Pulmonary artery endothelial cell (primary cell): ENCODE measurements around the gene ZGRF1. TPM values are rescaled to one million over a fixed set of nuclear protein-coding genes. Genes with fewer than 3 reads are reported as not detected.
A peak's percentile ranks its signal among the peaks of the same experiment; 100 is the strongest.
"Not testable (repeated sequence)": the region's sequence is repeated elsewhere in the genome, so short reads cannot be mapped to it uniquely, and the experiment has no call there.

ENCODE experiments used
- DNase-seq: peaks from one replicate; pipeline ENCODE4 v3.0.0-alpha.2; 2011; ENCODE audit warnings: low read depth, low spot score
- total RNA-seq: library from RNA; depleted of rRNA; stranded (reverse); fragments of >200 nt; gene quantifications from 2 replicates; pipeline ENCODE4 v1.2.3, GENCODE V29; 2014

Gene ZGRF1
- total RNA-seq: 10.1 and 15.8 TPM in 2 replicates

DNA sequence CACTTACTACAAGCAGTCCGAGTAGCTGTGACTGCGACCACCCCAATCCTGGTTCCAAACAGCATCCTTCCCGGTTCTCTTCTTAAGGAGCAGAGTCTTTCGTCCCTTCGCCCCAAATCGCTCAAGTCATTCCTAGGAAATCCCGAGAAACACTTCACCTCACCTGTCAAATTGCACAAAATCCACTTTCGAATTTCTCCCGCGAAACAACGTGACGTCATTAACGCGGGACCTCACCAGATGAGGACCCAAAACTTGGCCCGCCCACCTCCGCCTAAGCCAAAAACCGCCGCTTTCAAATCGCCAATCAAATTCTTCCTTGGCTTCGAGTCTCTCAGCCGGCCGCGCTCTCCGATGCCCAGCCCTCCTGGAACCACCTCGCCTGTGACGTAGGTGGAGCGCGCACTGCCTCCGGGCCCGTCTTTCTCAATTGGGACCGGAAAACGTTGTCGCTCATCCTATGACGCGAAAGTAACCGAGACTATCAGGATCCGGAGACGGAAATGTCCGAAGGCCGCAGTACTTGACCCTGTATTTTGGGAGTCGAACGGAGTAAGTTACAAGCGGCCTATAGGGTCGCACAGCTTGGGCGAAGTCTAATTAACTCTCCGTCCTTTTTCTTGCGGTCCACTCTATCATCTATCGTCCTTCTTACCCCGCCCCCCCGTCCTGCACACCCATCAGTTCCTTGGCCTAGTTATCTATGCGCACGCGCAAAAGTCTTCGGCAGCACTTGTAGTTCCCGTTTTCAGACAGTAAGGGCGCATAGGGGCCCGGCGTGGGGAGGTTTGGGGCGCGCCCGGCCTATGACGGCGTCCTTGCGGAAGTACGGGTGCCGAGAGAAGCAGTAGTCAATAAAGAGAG is at the start of gene ZGRF1, which contains the start of gene LARP7:
Gene ZGRF1, minus strand, starts transcription at position 222 of the 864 bp plus-strand sequence. CDS start 3,733 bp downstream, outside the sequence.
Gene LARP7, plus strand, starts transcription at position 456 of the 864 bp plus-strand sequence. CDS start 7,527 bp downstream, outside the sequence.
- peak; percentile 97 for DNase-seq

GRCh38 chr4:112680996-112681395 is 44.3 kb upstream of the ZGRF1 start:
- no peak for DNase-seq

DNA sequence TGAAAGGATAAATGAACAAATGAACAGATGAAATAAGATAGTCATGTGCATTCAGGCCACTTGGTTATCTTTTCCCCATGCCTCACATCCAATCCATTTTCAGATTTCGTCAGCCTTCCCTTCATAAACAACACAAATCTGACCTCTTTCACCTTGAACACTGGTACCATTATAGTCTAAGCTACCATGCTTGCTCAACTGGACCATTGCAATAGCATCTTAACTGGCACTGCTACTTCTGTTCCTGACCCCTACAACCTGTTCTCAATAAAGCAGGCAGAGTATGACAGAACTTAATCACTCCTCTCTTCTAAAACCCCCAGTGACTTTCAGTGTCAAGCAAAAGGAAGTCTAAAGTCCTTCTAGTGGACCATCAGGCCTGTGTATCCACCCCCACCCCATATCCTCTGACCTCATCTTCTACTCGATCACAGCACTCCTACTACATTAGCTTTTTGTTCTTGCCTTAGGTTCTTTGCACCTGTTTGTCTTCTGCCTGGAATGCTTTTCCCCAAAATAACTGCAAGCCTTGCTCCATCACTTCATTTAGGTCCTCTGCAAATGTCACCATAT is 40.9 kb upstream of the ZGRF1 start:
- no peak for DNase-seq

GRCh38 chr4:112674376-112674775 is 37.7 kb upstream of the ZGRF1 start:
- DNase-seq: no peak

GRCh38 chr4:112673686-112674085 is 37.0 kb upstream of the ZGRF1 start:
- no peak for DNase-seq

DNA sequence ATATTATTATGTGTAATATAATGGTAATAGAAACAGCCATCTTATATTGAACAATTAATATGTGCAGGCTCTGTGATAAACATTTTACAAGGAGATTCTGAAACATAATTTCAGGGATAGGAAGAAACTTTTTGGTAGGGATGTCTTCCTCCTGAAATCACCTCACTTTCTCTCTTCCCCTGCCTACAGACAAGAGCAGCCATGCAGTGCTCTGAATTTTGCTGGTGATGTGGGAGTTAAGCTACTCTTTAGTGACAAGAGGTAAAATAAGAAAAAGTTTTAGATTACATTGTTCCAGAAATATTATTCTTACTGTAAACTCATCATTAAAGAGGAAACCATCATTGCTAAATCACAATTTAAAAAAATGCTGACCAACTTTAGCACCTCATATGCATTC is 36.4 kb upstream of the ZGRF1 start:
- no peak for DNase-seq

- DNase-seq: no peak
Observed at GRCh38 chr4:112668131-112668530, 31.4 kb upstream of the ZGRF1 start.

GRCh38 chr4:112664611-112665010 is 27.9 kb upstream of the ZGRF1 start:
- DNase-seq: no peak

- DNase-seq: not testable (repeated sequence)
Observed at GRCh38 chr4:112656115-112656514, 19.4 kb upstream of the ZGRF1 start.

- no peak for DNase-seq
Observed at GRCh38 chr4:112655270-112655669, 18.6 kb upstream of the ZGRF1 start.

DNA sequence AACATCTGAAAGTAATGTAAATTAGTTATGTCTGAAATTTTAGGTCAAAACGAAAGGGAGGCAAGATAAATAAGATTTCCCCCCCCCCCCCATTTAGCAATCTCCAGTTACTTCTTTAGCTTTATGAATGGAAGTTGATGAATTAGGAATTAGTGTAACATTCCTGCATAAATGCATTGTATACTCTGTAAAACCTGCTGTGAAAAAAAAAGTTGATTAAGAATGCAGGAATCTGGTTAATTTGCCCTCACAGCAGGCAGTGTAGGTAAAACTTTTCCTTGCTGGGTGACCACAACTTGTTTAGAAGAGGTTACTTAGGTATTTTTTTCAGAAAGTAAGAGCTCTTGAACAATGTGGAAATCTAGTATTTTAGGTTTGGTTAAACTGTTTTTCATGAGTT is 15.5 kb upstream of the ZGRF1 start:
- DNase-seq: no peak

- no peak for DNase-seq
Observed at GRCh38 chr4:112651641-112652040, 14.9 kb upstream of the ZGRF1 start.

- DNase-seq: no peak
Observed at GRCh38 chr4:112650332-112650731, 13.6 kb upstream of the ZGRF1 start.

GRCh38 chr4:112649055-112649408 is 12.3 kb upstream of the ZGRF1 start:
- DNase-seq: no peak

GRCh38 chr4:112648263-112649054 is 11.8 kb upstream of the ZGRF1 start:
- DNase-seq: no peak

- no peak for DNase-seq
Observed at GRCh38 chr4:112647785-112648184, 11.1 kb upstream of the ZGRF1 start.

DNA sequence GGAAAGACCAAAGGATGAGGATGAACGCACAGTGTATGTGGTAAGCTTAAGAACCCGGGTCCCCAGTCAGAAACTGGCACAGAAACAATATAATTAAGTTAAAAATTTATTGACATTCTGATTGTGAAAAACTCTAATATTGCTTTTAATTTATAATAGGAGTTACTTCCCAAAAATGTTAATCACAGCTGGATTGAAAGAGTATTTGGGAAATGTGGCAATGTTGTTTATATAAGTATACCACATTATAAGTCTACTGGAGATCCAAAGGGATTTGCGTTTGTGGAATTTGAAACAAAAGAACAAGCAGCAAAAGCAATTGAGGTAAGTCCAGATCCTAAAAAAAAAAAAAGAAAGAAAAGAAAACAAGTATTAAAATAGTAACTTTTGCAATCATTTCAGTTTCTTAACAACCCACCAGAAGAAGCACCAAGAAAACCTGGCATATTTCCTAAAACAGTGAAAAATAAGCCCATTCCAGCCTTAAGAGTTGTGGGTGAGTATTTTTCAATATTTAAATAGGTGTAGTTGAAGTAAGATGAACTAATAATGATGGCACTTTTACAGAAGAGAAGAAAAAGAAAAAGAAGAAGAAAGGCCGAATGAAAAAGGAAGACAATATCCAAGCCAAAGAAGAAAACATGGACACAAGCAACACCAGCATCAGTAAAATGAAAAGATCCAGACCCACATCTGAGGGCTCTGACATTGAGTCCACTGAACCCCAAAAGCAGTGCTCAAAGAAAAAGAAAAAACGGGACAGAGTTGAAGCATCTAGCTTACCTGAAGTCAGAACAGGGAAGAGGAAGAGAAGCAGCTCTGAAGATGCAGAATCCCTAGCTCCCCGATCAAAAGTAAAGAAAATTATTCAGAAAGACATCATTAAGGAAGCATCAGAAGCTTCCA is 10.2 kb upstream of the ZGRF1 start:
- DNase-seq: no peak

- DNase-seq: no peak
Observed at GRCh38 chr4:112645541-112646329, 9.0 kb upstream of the ZGRF1 start.

- DNase-seq: not testable (repeated sequence)
Observed at GRCh38 chr4:112644595-112645535, 8.2 kb upstream of the ZGRF1 start.
